Measurements from ENCODE around the gene SLC6A16. TPM values are rescaled to one million over a fixed set of nuclear protein-coding genes. Genes with fewer than 3 reads are reported as not detected.

Gene SLC6A16
- total RNA-seq, 1 experiment from 2014 or later: 5.0 TPM

- ChIA-PET RAD21 (ENCODE audit: low non-redundant PET in 1 of 2, low total read pairs in 2 of 2, uncharacterized antibody in 2 of 2, unreplicated experiment in 2 of 2) (no interaction called here), CTCF (interaction anchor here (0.6 kb wide), 1 partner anchor 20 kb away, joined by 4 read pairs; the partner anchor contains the start of gene TEAD2), POLR2A (interaction anchor here (0.6 kb wide), 1 partner anchor 929 kb away, joined by 3 read pairs; no protein-coding TSS in a partner anchor)
- H3K9ac ChIP-seq (ENCODE audit: low read length): no peak overlapping the region
- H3K27me3 ChIP-seq (ENCODE audit: insufficient read depth, low read length): no peaks in the 10 kb centered on the region
- no peaks in the 10 kb centered on the region for H3K9me3 ChIP-seq (ENCODE audit: control insufficient read depth in 1 of 2, insufficient read depth in 1 of 2, low read depth in 1 of 2, low read length in 2 of 2)
- H3K4me1 ChIP-seq (ENCODE audit: control insufficient read depth in 1 of 2, insufficient read depth in 2 of 2, low read length in 2 of 2): peaks cover 0 to 6% of the 10 kb centered on the region in 2 experiments; a peak in 1 of 4 replicates
- no peak overlapping the region for H2AFZ ChIP-seq (ENCODE audit: low read depth, low read length, poor library complexity, severe bottlenecking)
- no peak overlapping the region for H3K27ac ChIP-seq (ENCODE audit: low read depth, low read length)
- H3K9me2 ChIP-seq (ENCODE audit: insufficient read depth): no peaks in the 10 kb centered on the region
- DNase-seq (ENCODE audit: low read depth, low spot score) (no peak), ATAC-seq (no peak)
- no peaks in the 10 kb centered on the region for H3K79me2 ChIP-seq (ENCODE audit: insufficient read depth, low read length)
- intact Hi-C loops (cut with micrococcal nuclease): no loop called here
- no TSS peak for BruUV-seq (replicated peaks)
- peaks cover 24 to 28% of the 10 kb centered on the region in 2 experiments; a peak in 3 of 4 replicates for H3K36me3 ChIP-seq (ENCODE audit: control insufficient read depth in 1 of 2, insufficient read depth in 2 of 2, low read length in 2 of 2)
- no peak for TF ChIP-seq ELF1 (IDR thresholded peaks at IDR 0.05; ENCODE audit: borderline replicate concordance, low read depth)
- no peak for TF ChIP-seq TCF7L2 (IDR thresholded peaks at IDR 0.05; ENCODE audit: borderline replicate concordance, extremely low read depth, insufficient read depth, insufficient read length)
- TF ChIP-seq REST (IDR thresholded peaks at IDR 0.05; ENCODE audit: low read depth): no peak
- TF ChIP-seq ZBTB33 (IDR thresholded peaks at IDR 0.05; ENCODE audit: extremely low read depth, insufficient replicate concordance, low read length): no peak
- no peak for TF ChIP-seq POLR2AphosphoS5 (IDR thresholded peaks at IDR 0.05; ENCODE audit: low read depth, low read length)
- no peak for TF ChIP-seq YY1 (IDR thresholded peaks at IDR 0.05; ENCODE audit: extremely low read depth, insufficient replicate concordance, low read depth, low read length)
- TF ChIP-seq CBX3 (IDR thresholded peaks at IDR 0.05; ENCODE audit: low read depth): no peak
- TF ChIP-seq ATF3 (IDR thresholded peaks at IDR 0.05): no peak
- no peak for TF ChIP-seq RAD21 (IDR thresholded peaks at IDR 0.05; ENCODE audit: low read depth)
- H4K20me1 ChIP-seq (ENCODE audit: insufficient read depth): no peaks in the 10 kb centered on the region
- no peak overlapping the region for H3K4me3 ChIP-seq (replicated peaks in 1 of 2; ENCODE audit: low read depth in 1 of 2, low read length in 2 of 2)
- H3K4me2 ChIP-seq (ENCODE audit: low read length): no peak overlapping the region
Measured at GRCh38 chr19:49342291-49342721, 17.3 kb upstream of the SLC6A16 start.

All from HCT116 (cell line).